H9 (cell line): ENCODE results near the gene CDH4. TPM values are rescaled to one million over a fixed set of nuclear protein-coding genes. Genes with fewer than 3 reads are reported as not detected.

ENCODE experiments used
- DNase-seq: peaks from one replicate; pipeline ENCODE4 v3.0.0-alpha.2; 2017
- H2AFZ ChIP-seq: one replicate; pipeline ENCODE4 v1.6.1; 2013; ENCODE audit warnings: mild to moderate bottlenecking, low read length, control low read depth, moderate library complexity
- H2AK5ac ChIP-seq: 2 replicates; pipeline ENCODE4 v1.6.1; 2013; ENCODE audit warnings: low read length, control low read depth, mixed read lengths; ENCODE audit not compliant: insufficient read length
- H2BK120ac ChIP-seq: one replicate; pipeline ENCODE4 v1.6.1; 2013; ENCODE audit warnings: low read depth, mild to moderate bottlenecking, low read length, control low read depth, inconsistent platforms; ENCODE audit not compliant: poor library complexity, severe bottlenecking
- H2BK12ac ChIP-seq: 2 replicates; pipeline ENCODE4 v1.6.1; 2013; ENCODE audit warnings: low read length, control low read depth, mixed read lengths, low read depth; ENCODE audit not compliant: insufficient read length
- H2BK15ac ChIP-seq: 2 replicates; pipeline ENCODE4 v1.6.1; 2013; ENCODE audit warnings: low read depth, low read length, control low read depth
- H2BK20ac ChIP-seq: one replicate; pipeline ENCODE4 v1.6.1; 2013; ENCODE audit warnings: low read depth, mild to moderate bottlenecking, low read length, control low read depth, inconsistent platforms; ENCODE audit not compliant: poor library complexity, severe bottlenecking
- H2BK5ac ChIP-seq: 2 replicates; pipeline ENCODE4 v1.6.1; 2013; ENCODE audit warnings: low read length, control low read depth, mixed read lengths; ENCODE audit not compliant: insufficient read length
- H3K14ac ChIP-seq: 2 replicates; pipeline ENCODE4 v1.6.1; 2013; ENCODE audit warnings: low read length, control low read depth; ENCODE audit not compliant: insufficient read depth
- H3K18ac ChIP-seq: 2 replicates; pipeline ENCODE4 v1.6.1; 2013; ENCODE audit warnings: low read depth, mild to moderate bottlenecking, mixed read lengths, low read length, control low read depth; ENCODE audit not compliant: insufficient read length
- H3K23ac ChIP-seq: 2 replicates; pipeline ENCODE4 v1.6.1; 2013; ENCODE audit warnings: low read length, control low read depth, mixed read lengths, low read depth; ENCODE audit not compliant: insufficient read length
- H3K23me2 ChIP-seq: 2 replicates; pipeline ENCODE4 v1.6.1; 2013; ENCODE audit warnings: low read depth, mild to moderate bottlenecking, mixed read lengths, low read length, control low read depth; ENCODE audit not compliant: insufficient read length, poor library complexity, severe bottlenecking
- H3K27ac ChIP-seq: 2 replicates; pipeline ENCODE4 v1.5.1; 2013; ENCODE audit warnings: low read length, control low read depth, mixed read lengths, low read depth; ENCODE audit not compliant: insufficient read length
- H3K27me3 ChIP-seq: 2 replicates; pipeline ENCODE4 v1.6.1; 2013; ENCODE audit warnings: low read length, control low read depth, inconsistent platforms; ENCODE audit not compliant: insufficient read depth
- H3K4ac ChIP-seq: 2 replicates; pipeline ENCODE4 v1.6.1; 2013; ENCODE audit warnings: low read depth, mild to moderate bottlenecking, control low read depth, inconsistent platforms, low read length, moderate library complexity
- H3K4me1 ChIP-seq: 2 replicates; pipeline ENCODE4 v1.6.1; 2013; ENCODE audit warnings: low read length, control low read depth, inconsistent platforms; ENCODE audit not compliant: insufficient read depth
- H3K4me2 ChIP-seq: 2 replicates; pipeline ENCODE4 v1.6.1; 2013; ENCODE audit warnings: low read length, control low read depth, mixed read lengths; ENCODE audit not compliant: insufficient read length, insufficient read depth
- H3K56ac ChIP-seq: 2 replicates; pipeline ENCODE4 v1.6.1; 2013; ENCODE audit warnings: low read depth, mild to moderate bottlenecking, mixed read lengths, low read length, control low read depth; ENCODE audit not compliant: insufficient read length
- H3K79me1 ChIP-seq: 2 replicates; pipeline ENCODE4 v1.6.1; 2013; ENCODE audit warnings: low read depth, mild to moderate bottlenecking, moderate library complexity, low read length, control low read depth, inconsistent platforms; ENCODE audit not compliant: insufficient read depth, poor library complexity, severe bottlenecking
- H3K79me2 ChIP-seq: 2 replicates; pipeline ENCODE4 v1.6.1; 2013; ENCODE audit warnings: low read length, control low read depth, inconsistent platforms; ENCODE audit not compliant: insufficient read depth
- H3K9ac ChIP-seq: 2 replicates; pipeline ENCODE4 v1.6.1; 2013; ENCODE audit warnings: low read length, control low read depth, mixed read lengths; ENCODE audit not compliant: insufficient read length; ENCODE audit errors: extremely low read depth
- H3K9me3 ChIP-seq: one replicate; pipeline ENCODE4 v1.6.1; 2013; ENCODE audit warnings: low read depth, low read length, inconsistent platforms; ENCODE audit not compliant: control insufficient read depth
- H3T11ph ChIP-seq: one replicate; pipeline ENCODE4 v1.6.1; 2013; ENCODE audit warnings: mild to moderate bottlenecking, low read length, control low read depth, inconsistent platforms
- H4K20me1 ChIP-seq: one replicate; pipeline ENCODE4 v1.6.1; 2013; ENCODE audit not compliant: control insufficient read depth, insufficient read length, insufficient read depth
- H4K5ac ChIP-seq: 2 replicates; pipeline ENCODE4 v1.6.1; 2013; ENCODE audit warnings: low read depth, mild to moderate bottlenecking, mixed read lengths, low read length, control low read depth; ENCODE audit not compliant: insufficient read length
- H4K8ac ChIP-seq: replicated peaks from 2 replicates; pipeline ENCODE4 v1.6.1; 2013; ENCODE audit warnings: low read length, control low read depth, mixed read lengths, low read depth; ENCODE audit not compliant: insufficient read length
- H4K91ac ChIP-seq: 2 replicates; pipeline ENCODE4 v1.6.1; 2013; ENCODE audit warnings: low read depth, mild to moderate bottlenecking, moderate library complexity, mixed read lengths, low read length, control low read depth; ENCODE audit not compliant: insufficient read length
- H3K27ac Mint-ChIP-seq, 3 experiments: 2 replicates in 2 of 3; 3 replicates in 1 of 3; pipeline ENCODE4 v1.8.0; 2020 to 2021; ENCODE audit warnings: mixed read lengths in 3 of 3, mild to moderate bottlenecking in 1 of 3, moderate library complexity in 1 of 3
- H3K27me3 Mint-ChIP-seq: 2 replicates; pipeline ENCODE4 v1.8.0; 2021; ENCODE audit warnings: low read depth, mild to moderate bottlenecking, moderate library complexity, mixed read lengths
- H3K36me3 Mint-ChIP-seq, 3 experiments: 2 replicates in 2 of 3; 3 replicates in 1 of 3; pipeline ENCODE4 v1.8.0; 2020 to 2021; ENCODE audit warnings: low read depth in 3 of 3, mixed read lengths in 3 of 3; ENCODE audit not compliant: insufficient read depth in 1 of 3
- H3K4me1 Mint-ChIP-seq, 2 experiments: 2 replicates each; pipeline ENCODE4 v1.8.0; 2020; ENCODE audit warnings: mixed read lengths in 2 of 2
- H3K4me3 Mint-ChIP-seq, 2 experiments: 2 replicates in 1 of 2; 3 replicates in 1 of 2; pipeline ENCODE4 v1.8.0; 2020 to 2021; ENCODE audit warnings: mild to moderate bottlenecking in 2 of 2, mixed read lengths in 2 of 2, moderate library complexity in 1 of 2
- H3K9me3 Mint-ChIP-seq, 2 experiments: 2 replicates in 1 of 2; 3 replicates in 1 of 2; pipeline ENCODE4 v1.8.0; 2020; ENCODE audit warnings: mild to moderate bottlenecking in 2 of 2, mixed read lengths in 2 of 2, moderate library complexity in 1 of 2
- WGBS: extraction: QIAGEN DNeasy Blood & Tissue Kit; methylation state at CpG from one replicate; pipeline ENCODE4 v1.1.7; 2013; ENCODE audit warnings: missing lambda C conversion rate, low lambda C conversion rate, mixed read lengths; ENCODE audit not compliant: insufficient read length; ENCODE audit errors: extremely low coverage; 5-methylcytosine and 5-hydroxymethylcytosine counted together
- total RNA-seq: library from RNA; stranded (reverse); gene quantifications from 2 replicates; pipeline ENCODE4 v1.2.1, GENCODE V29; 2021
- TF ChIP-seq, protein P1 (sequence below): fragments of 200-600 bp; sonication (generic); conservative IDR thresholded peaks from 3 replicates; pipeline ENCODE4 v1.8.0; 2021; ENCODE audit warnings: antibody characterized with exemption, mild to moderate bottlenecking

Gene CDH4
- total RNA-seq, 1 experiment from 2014 or later, result 3.0 TPM

DNA sequence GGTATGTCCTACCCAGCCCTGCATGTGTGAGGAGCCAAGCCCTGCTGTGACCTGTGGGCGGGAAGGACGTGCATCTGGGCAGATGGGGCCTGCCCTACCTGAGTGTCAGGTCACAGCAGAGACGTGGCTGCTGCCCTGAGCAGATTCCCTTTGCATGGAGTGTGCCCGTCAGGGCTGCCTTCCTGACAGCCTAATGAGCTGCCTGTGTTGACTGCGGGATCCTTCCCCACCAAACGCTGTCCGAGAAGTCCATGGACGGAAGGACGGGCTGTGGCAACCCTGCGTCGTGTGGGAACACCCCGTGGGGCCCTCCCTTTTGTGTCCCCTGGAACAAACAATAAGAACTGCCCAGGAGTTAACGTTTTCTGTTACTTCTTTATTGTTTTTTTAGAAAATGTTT is 343.2 kb downstream of the CDH4 start:
- H4K20me1 ChIP-seq, result no peaks in the 10 kb centered on the region
- no peak overlapping the region for H2BK5ac ChIP-seq
- TF ChIP-seq, protein P1, sequence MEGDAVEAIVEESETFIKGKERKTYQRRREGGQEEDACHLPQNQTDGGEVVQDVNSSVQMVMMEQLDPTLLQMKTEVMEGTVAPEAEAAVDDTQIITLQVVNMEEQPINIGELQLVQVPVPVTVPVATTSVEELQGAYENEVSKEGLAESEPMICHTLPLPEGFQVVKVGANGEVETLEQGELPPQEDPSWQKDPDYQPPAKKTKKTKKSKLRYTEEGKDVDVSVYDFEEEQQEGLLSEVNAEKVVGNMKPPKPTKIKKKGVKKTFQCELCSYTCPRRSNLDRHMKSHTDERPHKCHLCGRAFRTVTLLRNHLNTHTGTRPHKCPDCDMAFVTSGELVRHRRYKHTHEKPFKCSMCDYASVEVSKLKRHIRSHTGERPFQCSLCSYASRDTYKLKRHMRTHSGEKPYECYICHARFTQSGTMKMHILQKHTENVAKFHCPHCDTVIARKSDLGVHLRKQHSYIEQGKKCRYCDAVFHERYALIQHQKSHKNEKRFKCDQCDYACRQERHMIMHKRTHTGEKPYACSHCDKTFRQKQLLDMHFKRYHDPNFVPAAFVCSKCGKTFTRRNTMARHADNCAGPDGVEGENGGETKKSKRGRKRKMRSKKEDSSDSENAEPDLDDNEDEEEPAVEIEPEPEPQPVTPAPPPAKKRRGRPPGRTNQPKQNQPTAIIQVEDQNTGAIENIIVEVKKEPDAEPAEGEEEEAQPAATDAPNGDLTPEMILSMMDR, result no peak
- no peak overlapping the region for H2AFZ ChIP-seq
- H3K18ac ChIP-seq, result no peak overlapping the region
- no peak overlapping the region for H3K4ac ChIP-seq
- Mint-ChIP-seq H3K4me1 (no peaks in the 10 kb centered on the region), H3K27ac (no peak overlapping the region), H3K4me3 (no peak overlapping the region), H3K9me3 (peaks cover 39 to 41% of the 10 kb centered on the region in 2 experiments), H3K36me3 (peaks cover 18 to 42% (median 25%) of the 10 kb centered on the region in 3 experiments), H3K27me3 (peaks cover 49% of the 10 kb centered on the region)
- no peaks in the 10 kb centered on the region; the same call in 1 of the 2 replicates for H3K27me3 ChIP-seq
- H3K23me2 ChIP-seq, result no peaks in the 10 kb centered on the region
- H2BK12ac ChIP-seq, result no peak overlapping the region
- no peak overlapping the region for H3K27ac ChIP-seq
- H3K4me2 ChIP-seq, result no peak overlapping the region
- H2BK20ac ChIP-seq, result no peak overlapping the region
- H3K79me2 ChIP-seq, result no peaks in the 10 kb centered on the region
- no peak overlapping the region for H4K8ac ChIP-seq
- H3K14ac ChIP-seq, result 0 out of 2 replicates have a peak overlapping the region, but pooled peaks have one; percentile 33
- no peak overlapping the region for H4K5ac ChIP-seq
- DNase-seq, result no peak
- H3K56ac ChIP-seq, result no peak overlapping the region
- H3K4me1 ChIP-seq, result no peaks in the 10 kb centered on the region
- no peak overlapping the region for H3K23ac ChIP-seq
- H3K9ac ChIP-seq, result no peak overlapping the region
- H4K91ac ChIP-seq, result no peak overlapping the region
- H3K79me1 ChIP-seq, result no peaks in the 10 kb centered on the region
- H3T11ph ChIP-seq, result no peak overlapping the region
- WGBS, result no CpG with 5 or more reads among the region's 13 CpGs
- H2BK15ac ChIP-seq, result no peak overlapping the region
- H2BK120ac ChIP-seq, result no peak overlapping the region
- no peak overlapping the region for H2AK5ac ChIP-seq
- peaks cover 15% of the 10 kb centered on the region for H3K9me3 ChIP-seq
